Esophagus squamous epithelium (tissue), 4 donors: ENCODE data around the gene IBA57.

Source experiments
- POLR2A ChIP-seq, 4 donors: fragments of 450-650 bp; IDR thresholded peaks; one replicate each; pipeline ENCODE4 v1.6.1; 2017; ENCODE audit warnings: antibody characterized with exemption in 4 of 4, mild to moderate bottlenecking in 4 of 4, moderate library complexity in 3 of 4
- TF ChIP-seq, protein P1 (sequence below), 6 experiments: fragments of 450-650 bp in 4 of 6; fragments of 200-600 bp in 2 of 6; sonication (generic) in 2 of 6; IDR thresholded peaks; one replicate each; pipeline ENCODE4 v1.5.1; 2016 to 2019; ENCODE audit warnings: antibody characterized with exemption in 6 of 6, mild to moderate bottlenecking in 4 of 6, moderate library complexity in 4 of 6

DNA sequence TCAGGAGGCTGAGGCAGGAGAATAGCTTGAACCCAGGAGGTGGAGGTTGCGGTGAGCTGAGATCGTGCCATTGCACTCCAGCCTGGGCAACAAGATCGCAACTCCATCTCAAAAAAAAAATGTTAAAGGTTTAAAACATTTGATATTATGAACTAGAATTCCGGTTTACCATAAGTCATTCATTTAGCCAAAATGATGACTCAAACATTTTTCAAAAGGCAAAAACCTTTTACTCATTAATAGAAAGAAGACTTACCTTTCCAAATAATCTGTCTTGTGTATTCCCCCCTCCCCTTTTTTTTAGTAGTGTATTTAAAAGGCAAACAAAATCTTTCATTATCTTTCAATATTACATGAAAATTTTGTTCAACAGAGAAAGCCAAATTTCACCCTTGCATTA lies 48.3 kb upstream of the IBA57 start:
- TF ChIP-seq, protein P1, sequence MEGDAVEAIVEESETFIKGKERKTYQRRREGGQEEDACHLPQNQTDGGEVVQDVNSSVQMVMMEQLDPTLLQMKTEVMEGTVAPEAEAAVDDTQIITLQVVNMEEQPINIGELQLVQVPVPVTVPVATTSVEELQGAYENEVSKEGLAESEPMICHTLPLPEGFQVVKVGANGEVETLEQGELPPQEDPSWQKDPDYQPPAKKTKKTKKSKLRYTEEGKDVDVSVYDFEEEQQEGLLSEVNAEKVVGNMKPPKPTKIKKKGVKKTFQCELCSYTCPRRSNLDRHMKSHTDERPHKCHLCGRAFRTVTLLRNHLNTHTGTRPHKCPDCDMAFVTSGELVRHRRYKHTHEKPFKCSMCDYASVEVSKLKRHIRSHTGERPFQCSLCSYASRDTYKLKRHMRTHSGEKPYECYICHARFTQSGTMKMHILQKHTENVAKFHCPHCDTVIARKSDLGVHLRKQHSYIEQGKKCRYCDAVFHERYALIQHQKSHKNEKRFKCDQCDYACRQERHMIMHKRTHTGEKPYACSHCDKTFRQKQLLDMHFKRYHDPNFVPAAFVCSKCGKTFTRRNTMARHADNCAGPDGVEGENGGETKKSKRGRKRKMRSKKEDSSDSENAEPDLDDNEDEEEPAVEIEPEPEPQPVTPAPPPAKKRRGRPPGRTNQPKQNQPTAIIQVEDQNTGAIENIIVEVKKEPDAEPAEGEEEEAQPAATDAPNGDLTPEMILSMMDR (IDR thresholded peaks at IDR 0.05) = no peak
- TF ChIP-seq POLR2A (IDR thresholded peaks at IDR 0.05) = no peak
